Stimulated activated CD4-positive, alpha-beta T cell treated with anti-CD3 and anti-CD28 coated beads, Interleukin-2, amount 100 ng/mL, for 4 hours (primary cell): ENCODE measurements around the gene ADARB2.

Experiments used
- DNase-seq: peaks from one replicate; pipeline ENCODE4 v3.0.0-alpha.2; 2020; ENCODE audit warnings: low read depth

ADARB2 gene

DNA sequence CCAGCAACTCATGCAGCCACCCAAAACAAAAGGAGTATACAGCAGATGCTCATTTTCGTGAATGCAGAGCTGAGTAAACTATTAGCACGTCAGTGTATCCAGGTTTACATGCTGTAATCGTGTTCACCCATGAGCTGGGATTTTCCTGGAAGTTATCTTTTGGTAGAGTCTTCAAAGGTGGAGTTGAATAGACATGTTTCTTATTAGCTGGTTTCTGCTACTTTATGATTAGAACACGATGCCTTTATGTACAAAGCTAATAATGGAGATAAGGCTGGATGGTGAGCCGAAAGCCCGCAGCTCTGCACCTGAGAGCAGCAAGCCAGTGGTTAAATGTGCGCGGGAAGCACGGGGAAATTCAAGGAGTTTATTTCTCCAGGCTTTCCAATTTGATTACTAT is 123.8 kb downstream of the ADARB2 start:
- no peak for DNase-seq

DNA sequence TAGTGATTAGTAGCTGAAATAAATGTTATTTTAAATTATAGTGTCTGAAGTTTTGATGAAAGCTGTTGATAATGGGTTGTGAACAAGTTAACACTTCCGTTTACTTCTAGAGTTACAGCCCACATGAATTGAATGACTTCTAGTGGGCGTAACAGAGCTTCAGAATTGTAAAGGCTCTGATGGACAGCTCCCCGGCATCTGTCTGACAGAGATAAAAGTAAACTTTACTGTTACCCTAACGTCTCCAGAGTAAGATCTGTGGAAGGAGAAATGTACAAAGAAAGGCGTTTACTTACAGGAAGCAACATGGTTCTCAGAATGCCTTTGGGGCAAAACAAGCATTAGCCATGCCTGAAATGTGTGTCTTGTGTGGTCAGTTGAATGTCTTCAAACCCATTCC is 124.4 kb downstream of the ADARB2 start:
- no peak for DNase-seq

DNA sequence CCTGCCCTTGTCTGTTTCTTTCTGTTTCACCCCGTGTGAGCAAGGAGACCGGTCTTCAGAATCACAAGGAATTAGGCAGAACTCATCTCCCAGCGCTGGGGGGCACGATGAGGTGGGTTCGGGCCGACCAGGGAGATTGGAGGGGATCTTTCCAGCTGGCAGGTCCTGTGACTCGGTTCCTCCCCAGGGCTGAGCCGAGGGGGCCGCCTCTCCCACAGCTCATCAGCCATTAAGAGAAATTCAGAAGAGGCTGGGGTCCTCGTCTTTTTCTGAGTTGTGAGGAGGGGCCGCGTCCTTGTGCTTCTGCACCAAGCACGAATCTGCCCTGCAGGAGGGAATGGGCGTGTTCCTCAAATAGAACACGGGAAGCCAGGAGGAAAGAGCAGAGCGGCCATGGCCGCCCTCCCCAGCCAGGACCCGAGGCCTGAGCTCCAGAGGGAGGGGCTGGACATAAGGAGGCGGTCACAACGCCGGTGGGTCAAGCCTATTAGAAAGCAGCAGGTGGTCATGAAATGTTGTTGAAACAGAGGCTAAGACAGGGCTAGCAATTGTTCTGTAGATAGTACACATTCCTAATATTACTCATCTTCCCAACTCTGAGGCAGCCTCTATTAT is 125.3 kb downstream of the ADARB2 start:
- no peak for DNase-seq

DNA sequence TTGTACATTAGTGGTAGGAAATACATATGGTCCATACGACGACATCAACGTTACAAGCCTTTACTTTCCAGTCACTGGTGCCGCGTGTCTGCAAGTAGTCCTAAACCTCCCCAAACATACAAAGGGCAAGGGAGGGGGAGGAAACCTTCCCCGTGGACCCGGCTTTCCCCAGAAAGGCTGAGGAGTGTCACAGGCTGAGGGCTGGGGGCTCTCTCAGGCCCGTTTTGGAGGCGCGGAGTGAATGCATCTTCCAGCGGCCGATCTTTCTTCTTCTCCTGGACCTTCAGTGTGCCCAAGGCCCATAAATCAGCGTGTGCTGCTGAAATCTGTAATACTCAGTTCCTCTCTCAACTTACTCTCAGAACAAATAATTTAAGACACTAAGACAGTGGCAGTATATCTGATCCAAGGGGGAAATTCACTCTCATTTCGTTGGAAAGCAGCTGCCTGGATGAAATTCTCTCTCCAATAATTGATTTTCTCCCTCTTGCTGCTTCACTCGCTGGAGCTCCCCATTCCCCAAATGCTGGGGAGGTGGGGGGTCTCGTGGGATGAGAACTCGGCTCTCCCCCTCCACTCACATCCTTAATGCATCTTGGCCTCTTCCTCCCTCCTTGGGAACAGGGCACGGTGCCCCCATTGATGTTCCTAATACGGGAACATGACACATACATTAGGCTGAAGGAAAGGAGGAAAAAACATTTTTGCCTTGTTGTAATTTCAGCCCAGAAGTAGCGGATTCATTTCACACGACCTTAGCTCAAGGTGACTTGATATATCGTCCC is 126.1 kb downstream of the ADARB2 start:
- DNase-seq: no peak

DNA sequence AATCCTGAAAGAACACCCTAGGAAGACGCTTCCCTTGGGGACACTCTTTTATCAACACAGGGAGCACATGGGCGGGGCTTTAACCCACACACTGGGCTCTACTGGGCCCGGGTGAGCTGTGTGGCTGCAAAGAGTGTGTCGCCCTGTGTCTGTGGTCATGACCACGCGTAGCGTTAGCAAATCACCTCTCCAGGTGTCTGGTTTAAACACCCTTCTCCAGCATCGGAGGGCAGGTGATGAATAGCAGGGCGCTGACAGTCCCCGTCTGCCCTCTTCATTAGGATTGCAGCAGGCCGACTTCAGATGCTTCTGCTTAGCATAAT is 127.7 kb downstream of the ADARB2 start:
- DNase-seq: no peak

DNA sequence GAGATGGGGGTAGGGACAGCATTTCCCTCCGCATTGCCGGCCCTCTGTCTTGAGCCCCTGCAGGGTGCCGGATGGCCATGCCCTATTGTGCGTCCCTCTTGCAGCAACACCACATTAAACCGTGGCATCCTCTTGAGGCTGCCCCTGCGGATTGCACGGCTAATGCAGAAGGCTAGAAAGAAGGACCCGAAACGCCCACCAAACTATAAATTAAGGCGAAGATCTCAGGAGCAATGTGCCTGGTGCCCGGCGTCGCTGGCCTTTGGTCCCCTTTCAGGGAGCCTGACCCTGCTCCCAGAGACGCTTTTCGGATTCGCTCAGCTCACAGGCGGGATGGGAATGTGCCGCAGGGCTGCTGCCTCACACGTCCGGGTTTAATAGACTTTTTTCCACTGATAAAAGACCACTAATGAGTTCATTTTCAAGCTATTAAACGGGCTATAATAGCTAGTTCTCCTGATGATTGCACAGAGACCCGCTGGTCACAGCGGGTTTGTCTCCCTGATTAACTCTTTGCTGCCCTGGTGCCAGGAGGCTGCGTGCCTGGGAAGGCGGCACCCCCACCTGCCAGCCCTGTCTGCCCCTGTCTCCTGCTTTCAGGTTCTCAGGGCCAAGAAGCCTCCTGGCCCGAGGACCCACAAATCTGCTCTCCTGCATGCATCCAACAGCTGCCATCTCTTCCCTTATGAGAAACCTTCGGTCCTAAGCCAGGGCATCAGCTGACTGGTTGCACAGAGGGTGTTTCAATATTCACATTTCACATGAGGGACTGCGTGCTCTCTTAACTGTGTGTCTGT is 128.3 kb downstream of the ADARB2 start:
- no peak for DNase-seq

DNA sequence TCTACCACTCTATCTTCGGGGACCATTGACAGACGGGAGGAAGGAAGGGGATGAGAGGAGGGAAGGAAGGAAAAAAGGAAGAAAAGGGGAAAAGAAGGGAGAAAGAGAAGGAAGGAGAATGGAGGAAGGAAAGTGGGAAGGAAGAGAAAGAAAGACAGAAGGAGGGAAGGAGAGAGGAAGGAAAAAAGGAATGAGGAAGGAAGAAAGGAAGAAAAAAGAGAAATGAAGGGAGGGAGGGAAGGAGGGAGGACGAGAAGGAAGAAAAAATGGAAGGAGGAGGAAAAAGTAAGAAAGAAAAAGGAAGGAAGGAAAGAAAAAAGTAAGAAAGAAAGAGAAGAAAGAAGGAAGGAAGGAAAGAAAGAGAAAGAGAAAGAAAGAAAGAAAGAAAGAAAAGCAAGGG is 128.9 kb downstream of the ADARB2 start:
- DNase-seq: no peak

DNA sequence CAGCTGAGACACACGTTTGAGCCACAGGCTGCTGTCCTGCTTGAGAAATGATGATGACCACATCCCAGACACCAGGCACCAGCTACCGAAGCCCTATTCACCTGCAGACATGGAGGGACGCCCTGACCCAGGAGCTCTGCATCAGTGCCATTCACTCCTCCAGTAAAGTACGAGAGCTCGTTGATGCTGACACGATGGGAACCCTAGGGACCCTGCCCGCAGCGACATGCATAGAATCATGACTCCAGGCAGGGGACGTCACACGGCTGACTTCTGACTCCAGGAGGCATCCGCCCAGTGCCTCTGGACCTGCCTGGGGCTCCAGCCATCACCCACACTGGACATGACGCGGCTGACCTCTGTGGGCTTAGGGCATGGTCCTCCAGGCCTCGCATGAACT is 129.9 kb downstream of the ADARB2 start:
- no peak for DNase-seq

DNA sequence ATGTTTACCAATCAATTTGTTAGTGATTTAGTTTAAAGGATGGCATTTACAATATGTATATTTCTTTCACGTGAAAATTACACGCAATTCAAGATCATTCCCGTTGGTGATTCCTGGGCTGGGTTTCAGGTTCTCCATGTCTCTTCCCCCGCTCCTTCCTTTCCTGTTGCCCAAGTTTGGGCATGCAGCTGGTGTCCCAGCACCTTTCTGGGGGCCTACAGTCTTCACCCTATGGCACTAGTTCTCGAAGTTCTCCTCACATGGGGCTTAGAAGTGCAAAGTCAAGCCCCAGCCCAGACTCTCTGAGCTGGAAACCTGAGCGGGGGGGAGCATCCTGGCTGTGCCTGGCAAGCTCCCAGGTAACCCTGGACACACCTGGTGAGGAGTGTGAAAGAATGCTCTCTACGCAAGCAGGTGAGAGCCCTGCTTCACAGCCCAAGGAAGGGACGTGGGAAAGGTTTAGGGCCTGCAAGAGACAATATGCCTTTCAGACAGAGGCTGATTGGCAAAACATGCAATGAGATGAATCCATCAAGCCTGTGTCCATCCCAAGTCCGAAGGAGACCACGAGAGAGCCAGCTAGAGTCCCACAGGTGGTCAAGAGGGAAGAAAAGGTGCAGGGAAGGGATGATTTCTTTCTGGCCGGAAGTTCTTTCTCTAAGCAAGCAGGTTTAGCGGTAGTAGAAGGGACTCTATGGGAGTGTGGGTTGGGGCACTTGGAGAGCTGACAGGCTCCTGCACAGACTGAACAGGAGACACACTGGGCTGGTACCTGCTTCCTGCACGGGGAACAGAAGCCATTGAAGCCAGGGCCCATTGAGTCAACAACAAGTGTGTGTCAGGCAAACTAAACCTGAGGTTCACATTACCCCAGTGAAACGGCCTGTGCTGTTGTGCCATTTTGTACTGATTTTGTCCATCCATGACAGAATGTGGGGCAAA is 131.1 kb downstream of the ADARB2 start:
- DNase-seq: no peak

DNA sequence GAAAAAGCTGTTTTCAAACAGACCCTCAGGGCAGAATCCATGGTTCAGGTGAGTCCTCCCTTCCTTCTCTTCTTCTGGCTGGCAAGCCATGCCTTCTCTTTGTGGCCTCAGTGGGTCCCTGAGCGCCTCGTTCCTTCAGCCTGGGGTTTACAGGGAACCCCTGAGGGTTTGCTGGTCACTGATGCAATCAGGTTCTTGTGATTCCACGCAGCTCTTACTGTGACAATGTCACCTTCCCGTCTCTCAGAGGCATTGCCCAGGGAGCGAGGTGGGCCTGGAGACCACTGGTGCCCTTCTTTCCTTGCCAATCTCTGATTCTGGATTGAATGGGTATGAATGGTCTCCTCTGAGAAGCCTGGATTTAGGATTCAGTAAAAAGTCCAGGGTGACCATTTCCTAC is 132.2 kb downstream of the ADARB2 start:
- no peak for DNase-seq

DNA sequence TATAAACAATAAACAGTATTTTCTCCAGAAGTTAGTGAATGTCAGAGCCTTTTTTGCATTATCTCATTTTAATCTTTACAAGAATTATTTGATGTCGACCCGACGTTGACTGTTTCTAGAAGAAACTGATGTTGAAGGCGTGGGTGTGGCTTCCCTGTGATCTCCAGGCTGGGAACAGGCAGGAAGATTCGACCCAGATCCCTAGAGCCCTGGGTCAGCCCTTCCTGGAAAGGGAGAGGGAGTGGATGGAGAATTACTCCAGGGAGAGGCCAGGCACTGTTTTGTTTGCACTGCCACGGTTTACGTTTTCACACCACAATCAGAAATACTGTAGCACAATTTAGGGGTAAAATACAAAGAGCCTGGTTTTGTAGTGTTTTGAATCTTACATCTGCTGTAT is 133.1 kb downstream of the ADARB2 start:
- DNase-seq: no peak

DNA sequence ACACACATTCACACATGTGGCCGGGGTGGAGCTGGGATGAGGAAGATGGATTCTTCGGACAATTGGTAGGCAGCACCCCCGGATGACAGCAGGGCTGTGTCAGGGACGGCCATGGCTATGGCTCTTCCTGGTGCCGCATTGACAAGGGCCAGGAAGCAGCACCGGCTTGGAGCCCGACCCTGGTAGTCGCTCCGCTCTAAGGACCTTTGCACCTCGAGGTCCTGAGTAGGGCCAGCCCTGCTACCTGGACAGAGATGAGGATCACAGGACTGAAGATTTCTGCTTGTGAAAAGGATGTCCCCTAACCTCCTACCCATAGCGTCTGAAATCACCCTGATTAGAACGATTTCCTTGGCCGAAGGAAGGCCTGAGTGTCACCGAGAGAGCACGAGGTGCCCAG is 134.1 kb downstream of the ADARB2 start:
- DNase-seq: no peak

DNA sequence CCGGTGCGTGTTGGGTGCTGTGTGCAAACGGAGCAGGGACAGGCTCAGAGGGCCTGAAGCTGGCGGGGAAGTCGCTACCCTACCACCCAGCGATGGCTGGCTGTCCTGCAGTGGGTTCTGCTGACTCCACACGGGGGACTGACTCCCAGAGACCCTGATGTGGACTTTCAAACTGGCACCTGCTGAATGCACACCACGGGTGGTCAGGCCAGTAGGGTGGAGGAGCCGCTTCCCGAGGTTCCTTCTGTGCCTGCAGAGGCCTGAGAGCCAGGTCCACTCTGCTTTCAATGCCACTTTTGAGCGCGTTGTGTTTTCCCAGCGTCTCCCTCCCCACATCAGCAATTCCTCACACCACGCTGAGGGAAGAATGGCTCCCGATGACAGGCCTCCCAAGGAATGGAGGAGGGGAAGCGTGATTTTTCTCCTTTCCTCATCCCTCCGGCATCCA is 135.3 kb downstream of the ADARB2 start:
- no peak for DNase-seq

DNA sequence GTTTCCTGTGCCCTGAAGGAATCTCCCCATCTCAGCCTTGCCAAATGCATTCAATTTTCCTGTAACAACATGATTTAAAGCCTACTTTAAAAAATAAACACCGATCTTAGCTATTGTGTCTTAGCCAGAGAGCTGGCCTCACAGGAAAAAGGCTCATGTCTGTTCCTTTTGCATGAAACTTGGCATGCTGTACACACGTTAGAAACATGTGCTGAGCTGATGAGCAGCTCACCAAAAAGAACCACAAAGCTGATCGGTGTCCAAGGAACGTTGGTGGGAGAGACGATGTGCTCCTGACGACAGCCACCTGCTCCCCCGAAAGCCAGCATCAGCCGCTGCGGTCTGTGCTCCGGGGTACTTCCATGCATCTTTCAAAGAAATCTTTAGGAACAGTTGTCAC is 135.9 kb downstream of the ADARB2 start:
- no peak for DNase-seq

DNA sequence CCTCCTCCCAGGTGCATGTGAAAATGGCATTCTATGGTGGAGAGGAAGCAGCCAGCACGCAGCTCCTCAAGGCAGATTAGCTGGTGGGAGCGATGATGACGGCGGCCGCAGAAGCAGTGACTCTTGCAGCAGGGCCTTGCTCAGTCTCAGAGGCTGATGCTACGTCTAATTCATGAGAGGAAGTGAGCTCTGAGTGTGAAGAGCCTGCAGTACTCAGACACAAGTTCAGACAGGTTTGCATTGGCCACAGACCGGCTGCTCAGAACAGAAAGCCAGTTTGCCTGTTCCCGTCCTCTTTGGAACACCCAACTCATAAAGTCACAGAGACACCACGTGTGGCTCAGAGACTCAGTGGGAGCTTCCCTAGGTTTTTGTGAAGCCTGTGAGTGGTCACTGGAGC is 136.5 kb downstream of the ADARB2 start:
- DNase-seq: no peak

DNA sequence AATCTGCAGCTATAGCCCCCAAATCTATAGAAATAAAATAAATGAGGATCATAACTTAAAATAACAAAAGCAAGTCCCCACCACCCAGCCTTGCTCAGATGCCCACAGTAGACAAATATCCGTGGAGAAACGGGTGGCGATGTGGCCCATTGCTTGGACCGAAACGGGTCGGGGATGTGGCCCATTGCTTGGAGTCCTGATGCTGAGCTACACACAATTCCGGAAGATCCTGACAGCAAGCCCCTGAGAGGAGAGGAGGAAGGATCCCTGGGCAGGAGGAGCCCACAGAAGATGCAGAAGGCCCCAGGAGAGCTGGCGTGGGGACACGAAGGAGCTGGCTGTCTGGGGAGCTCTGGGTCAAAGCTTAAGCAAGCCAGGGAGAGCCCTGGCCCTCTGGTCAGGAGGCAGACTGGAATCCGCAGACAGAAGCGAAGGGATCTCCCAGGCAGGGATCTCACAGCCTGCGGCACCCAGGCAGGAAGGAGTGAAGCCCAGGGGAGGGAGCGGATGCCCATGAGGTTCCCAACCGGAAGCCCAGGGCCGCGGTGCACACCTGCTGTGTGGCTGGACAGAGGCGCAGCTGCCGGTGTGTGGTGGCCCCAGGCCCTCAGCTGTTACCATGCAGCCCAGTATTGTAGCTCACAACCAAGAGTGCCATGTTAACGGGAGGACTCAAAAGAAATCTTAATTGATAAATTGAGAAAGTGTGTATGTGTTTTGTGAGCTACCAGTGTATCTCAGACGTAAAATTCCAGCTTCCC is 138.8 kb downstream of the ADARB2 start:
- DNase-seq: no peak

DNA sequence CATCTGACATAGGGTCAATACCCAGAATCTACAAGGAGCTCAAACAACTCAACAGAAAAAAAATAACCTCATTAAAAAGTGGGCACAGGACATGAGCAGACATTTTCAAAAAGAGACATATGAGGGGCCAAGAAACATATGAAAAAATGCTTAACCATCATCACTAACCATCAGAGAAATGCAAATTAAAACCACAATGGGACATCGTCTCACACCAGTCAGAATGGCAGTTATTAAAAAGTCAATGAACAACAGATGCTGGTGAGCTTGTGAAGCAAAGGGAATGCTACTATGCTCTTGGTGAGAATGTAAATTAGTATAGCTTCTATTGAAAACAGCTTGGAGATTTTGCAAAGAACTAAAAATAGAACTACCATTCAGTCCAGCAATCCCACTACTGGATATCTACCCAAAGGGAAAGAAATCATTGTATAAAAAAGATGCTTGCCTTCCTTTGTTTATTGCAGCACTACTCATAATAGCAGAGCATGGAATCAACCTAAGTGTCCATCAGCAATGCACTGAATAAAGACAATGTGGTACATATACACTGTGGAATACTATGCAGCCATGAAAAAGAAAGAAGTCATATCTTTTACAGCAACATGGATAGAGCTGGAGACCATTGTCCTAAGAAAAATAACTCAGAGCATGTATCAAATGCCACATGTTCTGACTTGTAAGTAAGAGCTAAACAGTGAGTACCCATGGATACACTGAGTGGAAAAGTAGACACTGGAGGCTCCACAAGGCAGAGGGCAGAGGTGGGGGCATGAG is 139.8 kb downstream of the ADARB2 start:
- no peak for DNase-seq

DNA sequence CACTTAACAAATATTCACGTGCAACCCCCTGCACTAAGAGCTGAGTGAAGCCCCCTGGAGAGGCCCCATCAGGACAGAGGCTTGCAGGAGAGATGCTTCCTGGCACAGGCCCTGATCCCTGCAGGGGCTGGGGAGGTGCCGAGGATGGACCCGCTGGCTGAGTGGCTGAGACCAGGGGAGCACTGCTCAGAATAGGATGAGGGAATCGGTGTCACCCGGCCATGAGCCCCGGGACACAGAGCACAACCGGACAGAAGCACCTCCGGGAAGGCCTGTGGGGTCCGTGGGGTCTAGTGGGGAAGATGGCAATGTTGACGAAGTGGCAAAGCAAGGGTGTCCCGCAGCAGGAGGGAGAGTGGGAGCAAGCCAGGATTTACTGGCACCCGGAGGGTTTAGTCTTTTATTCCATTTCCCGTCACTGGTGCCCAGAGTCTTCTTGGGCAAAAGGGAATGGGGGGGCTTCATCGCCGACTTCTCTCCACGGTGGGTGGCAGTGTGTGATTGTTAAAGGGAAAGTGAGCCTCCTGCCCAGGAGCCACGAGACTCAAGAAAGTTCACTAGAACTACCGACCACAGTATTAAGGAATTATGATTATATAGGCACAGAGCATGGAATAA is 140.7 kb downstream of the ADARB2 start:
- DNase-seq: no peak

DNA sequence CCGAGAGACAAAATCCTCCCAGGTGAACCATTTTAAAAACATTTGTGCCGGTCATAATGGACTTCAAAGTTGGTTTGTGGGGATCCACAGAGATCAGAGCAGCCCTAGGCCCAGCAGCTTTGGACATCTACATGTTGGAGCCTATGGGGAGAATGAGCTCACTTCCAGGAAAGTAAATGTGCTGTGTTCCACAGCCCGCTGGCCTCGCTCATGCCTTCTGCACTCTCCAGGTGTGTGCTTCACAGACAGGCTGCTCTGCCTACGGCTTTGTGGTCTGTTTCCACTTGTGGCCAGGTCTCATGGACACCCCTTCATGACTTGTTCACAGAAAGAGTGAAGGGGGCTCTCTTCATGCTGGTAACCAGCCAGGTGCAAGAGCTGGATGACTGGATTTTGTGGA is 141.6 kb downstream of the ADARB2 start:
- no peak for DNase-seq

DNA sequence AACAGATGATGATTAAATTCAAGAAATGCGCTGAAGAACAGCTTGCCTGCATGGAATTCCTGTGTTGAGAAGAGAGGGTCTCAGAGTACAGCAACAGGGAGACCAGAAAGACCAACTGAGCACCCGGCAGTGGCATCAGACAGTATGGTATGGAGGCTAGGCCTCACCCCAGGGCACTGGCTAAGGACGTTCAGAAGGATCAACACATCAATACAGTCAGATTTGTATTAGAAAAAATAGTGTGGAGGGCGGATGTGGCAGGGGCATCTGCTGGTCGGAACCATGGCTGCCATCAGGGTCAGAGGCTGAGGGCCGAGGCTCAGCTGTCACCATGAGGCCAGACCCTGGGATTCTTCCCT is 142.1 kb downstream of the ADARB2 start:
- DNase-seq: no peak
